ENCODE data around the gene PLEK2.

GRCh38 chr14:67444395-67444794 lies 32.4 kb upstream of the PLEK2 start:
- TF ChIP-seq CTCF (IDR thresholded peaks at IDR 0.05; ENCODE audit: insufficient read depth, low read length) (no peak), POLR2AphosphoS5 (IDR thresholded peaks at IDR 0.05; ENCODE audit: low read depth) (no peak), REST (IDR thresholded peaks at IDR 0.05; ENCODE audit: insufficient replicate concordance, low read depth) (no peak)
